GM19463 (cell line): ENCODE results near the gene CSNK1D.
"Not testable (repeated sequence)": the region's sequence is repeated elsewhere in the genome, so short reads cannot be mapped to it uniquely, and the experiment has no call there.

Experiments used
- ATAC-seq: cut with Tn5 transposase; IDR thresholded peaks from one replicate; pipeline ENCODE4 v1.9.1; 2021; ENCODE audit warnings: mild to moderate bottlenecking, moderate library complexity; ENCODE audit not compliant: unreplicated experiment

CSNK1D gene

GRCh38 chr17:82217120-82217529 lies 56.4 kb downstream of the CSNK1D start:
- no peak for ATAC-seq

GRCh38 chr17:82216301-82217119 lies 57.0 kb downstream of the CSNK1D start:
- peak; percentile 56 for ATAC-seq

- ATAC-seq: no peak
These were observed 57.6 kb downstream of the CSNK1D start for GRCh38 chr17:82215972-82216300.

- ATAC-seq: no peak
These were observed 58.2 kb downstream of the CSNK1D start for GRCh38 chr17:82215095-82215971.

- ATAC-seq: no peak
These were observed 59.4 kb downstream of the CSNK1D start for GRCh38 chr17:82214012-82214628.

- ATAC-seq: no peak
These were observed 60.1 kb downstream of the CSNK1D start for GRCh38 chr17:82213251-82214011.

GRCh38 chr17:82212331-82213250 lies 60.9 kb downstream of the CSNK1D start, which contains the start of gene CCDC57:
Gene CCDC57 (minus strand): TSS chr17:82212842. CDS start chr17:82201944, 10,898 bp downstream.
- peak; percentile 40 for ATAC-seq

GRCh38 chr17:82210655-82211054 lies 62.8 kb downstream of the CSNK1D start:
- not testable (repeated sequence) for ATAC-seq

- peak; percentile 54 for ATAC-seq
These were observed 67.6 kb downstream of the CSNK1D start for GRCh38 chr17:82205720-82206508.

- ATAC-seq: no peak
These were observed 68.4 kb downstream of the CSNK1D start for GRCh38 chr17:82204831-82205719.

GRCh38 chr17:82203920-82204319 lies 69.6 kb downstream of the CSNK1D start:
- ATAC-seq: no peak

GRCh38 chr17:82202981-82203380 lies 70.5 kb downstream of the CSNK1D start:
- ATAC-seq: no peak

GRCh38 chr17:82201498-82201910 lies 72.0 kb downstream of the CSNK1D start:
- ATAC-seq: no peak

- ATAC-seq: no peak
These were observed 72.6 kb downstream of the CSNK1D start for GRCh38 chr17:82200743-82201497.

GRCh38 chr17:82200135-82200534 lies 73.4 kb downstream of the CSNK1D start:
- ATAC-seq: no peak

- ATAC-seq: no peak
These were observed 74.0 kb downstream of the CSNK1D start for GRCh38 chr17:82199496-82199895.

- no peak for ATAC-seq
These were observed 75.4 kb downstream of the CSNK1D start for GRCh38 chr17:82198092-82198491.
